ENCODE measurements around the gene PIEZO1. TPM values are rescaled to one million over a fixed set of nuclear protein-coding genes. Genes with fewer than 3 reads are reported as not detected.

The PIEZO1 gene
- total RNA-seq, 2 experiments from 2014 or later, result 105 to 126 TPM

Small RNA genes lying within 50 kb of the gene (microRNA-seq; reads per million reads assigned to microRNA genes)
- gene MIR4722 (ENCODE audit: borderline replicate concordance), result not detected

Other genes starting within 250 kb of the PIEZO1 start
- 10 to 100 TPM; 70.0 to 76.4 TPM for gene ZC3H18, start 214.8 kb downstream of the PIEZO1 start, total RNA-seq
- under 1 TPM in 1 of 2 experiments, not detected in 1; 0.18 TPM for gene IL17C, start 146.6 kb downstream of the PIEZO1 start, total RNA-seq
- 100 to 1,000 TPM; 155 to 200 TPM for gene CYBA, start 134.2 kb downstream of the PIEZO1 start, total RNA-seq
- 10 to 100 TPM; 62.8 to 81.1 TPM for gene MVD, start 122.1 kb downstream of the PIEZO1 start, total RNA-seq
- 1 to 10 TPM; 3.6 to 4.1 TPM for gene SNAI3, start 98.7 kb downstream of the PIEZO1 start, total RNA-seq
- gene RNF166, start 78.8 kb downstream of the PIEZO1 start, total RNA-seq, result 10 to 100 TPM; 44.0 to 49.7 TPM
- gene CTU2, start 78.7 kb downstream of the PIEZO1 start, total RNA-seq, result 10 to 100 TPM; 29.6 to 36.2 TPM
- gene CDT1, start 18.6 kb upstream of the PIEZO1 start, total RNA-seq, result 100 to 1,000 TPM; 136 to 182 TPM
- 100 to 1,000 TPM; 105 to 179 TPM for gene APRT, start 26.7 kb upstream of the PIEZO1 start, total RNA-seq
- gene GALNS, start 71.7 kb upstream of the PIEZO1 start, total RNA-seq, result 10 to 100 TPM; 20.1 TPM
- gene TRAPPC2L, start 71.9 kb upstream of the PIEZO1 start, total RNA-seq, result 10 to 100 TPM; 43.3 to 50.7 TPM
- gene PABPN1L, start 81.4 kb upstream of the PIEZO1 start, total RNA-seq, result not detected
- under 1 TPM; 0.30 to 0.34 TPM for gene CBFA2T3, start 192.0 kb upstream of the PIEZO1 start, total RNA-seq

Data from activated CD4-positive, alpha-beta T cell treated with anti-CD3 and anti-CD28 coated beads for 36 hours (primary cell).